D341Med (cell line): ENCODE data around the gene AGPAT4.

ENCODE experiments used
- DNase-seq: peaks from one replicate; pipeline ENCODE4 v3.0.0; 2012; ENCODE audit warnings: low spot score

AGPAT4 gene

GRCh38 chr6:161254464-161255253 lies 19.2 kb downstream of the AGPAT4 start:
- no peak for DNase-seq

GRCh38 chr6:161254126-161254463 lies 19.8 kb downstream of the AGPAT4 start:
- DNase-seq, result no peak

- DNase-seq, result no peak
Observed at GRCh38 chr6:161251345-161251744, 22.5 kb downstream of the AGPAT4 start.

GRCh38 chr6:161249327-161249726 lies 24.5 kb downstream of the AGPAT4 start:
- no peak for DNase-seq

- DNase-seq, result no peak
Observed at GRCh38 chr6:161246725-161247124, 27.1 kb downstream of the AGPAT4 start.

- DNase-seq, result no peak
Observed at GRCh38 chr6:161245363-161245762, 28.5 kb downstream of the AGPAT4 start.

- no peak for DNase-seq
Observed at GRCh38 chr6:161244725-161245124, 29.1 kb downstream of the AGPAT4 start.

GRCh38 chr6:161242779-161243693 lies 30.8 kb downstream of the AGPAT4 start:
- DNase-seq, result no peak

- no peak for DNase-seq
Observed at GRCh38 chr6:161242113-161242512, 31.7 kb downstream of the AGPAT4 start.

- no peak for DNase-seq
Observed at GRCh38 chr6:161239001-161239400, 34.9 kb downstream of the AGPAT4 start.

- DNase-seq, result no peak
Observed at GRCh38 chr6:161238500-161238899, 35.4 kb downstream of the AGPAT4 start.

- DNase-seq, result no peak
Observed at GRCh38 chr6:161238081-161238480, 35.8 kb downstream of the AGPAT4 start.

GRCh38 chr6:161237176-161237575 lies 36.7 kb downstream of the AGPAT4 start:
- DNase-seq, result no peak

- DNase-seq, result no peak
Observed at GRCh38 chr6:161235776-161236633, 37.9 kb downstream of the AGPAT4 start.

GRCh38 chr6:161233986-161234661 lies 39.7 kb downstream of the AGPAT4 start:
- DNase-seq, result no peak

- DNase-seq, result no peak
Observed at GRCh38 chr6:161232467-161232866, 41.4 kb downstream of the AGPAT4 start.

- DNase-seq, result no peak
Observed at GRCh38 chr6:161232010-161232409, 41.9 kb downstream of the AGPAT4 start.

GRCh38 chr6:161230339-161230738 lies 43.5 kb downstream of the AGPAT4 start:
- DNase-seq, result no peak

GRCh38 chr6:161228921-161229591 lies 44.8 kb downstream of the AGPAT4 start:
- DNase-seq, result no peak

GRCh38 chr6:161228096-161228495 lies 45.8 kb downstream of the AGPAT4 start:
- DNase-seq, result no peak
